BLaER1 treated with 17β-estradiol and CSF1 and Interleukin-3, amounts not matched to agents 10 nM and 100 nM (cell line): ENCODE data around the gene SAMD4B.

ENCODE experiments used
- H3K27ac ChIP-seq, 11 experiments: shearing (Covaris generic); formaldehyde crosslinking; 2 replicates each; pipeline ENCODE4 v1.8.1; 2022
- H3K27me3 ChIP-seq, 11 experiments: shearing (Covaris generic); formaldehyde crosslinking; 2 replicates each; pipeline ENCODE4 v1.8.1; 2022
- H3K36me3 ChIP-seq, 11 experiments: shearing (Covaris generic); formaldehyde crosslinking; 2 replicates each; pipeline ENCODE4 v1.8.1; 2022
- H3K4me1 ChIP-seq, 10 experiments: shearing (Covaris generic); formaldehyde crosslinking; 2 replicates each; pipeline ENCODE4 v1.8.1; 2022
- H3K4me2 ChIP-seq, 11 experiments: shearing (Covaris generic); formaldehyde crosslinking; 2 replicates each; pipeline ENCODE4 v1.8.1; 2022
- H3K4me3 ChIP-seq, 10 experiments: shearing (Covaris generic); formaldehyde crosslinking; 2 replicates each; pipeline ENCODE4 v1.8.1; 2022
- H3K9ac ChIP-seq, 11 experiments: shearing (Covaris generic); formaldehyde crosslinking; 2 replicates each; pipeline ENCODE4 v1.8.1; 2022
- H3K9me3 ChIP-seq, 11 experiments: shearing (Covaris generic); formaldehyde crosslinking; replicated peaks in 1 of 11; 2 replicates each; pipeline ENCODE4 v1.8.1; 2022
- H4K20me1 ChIP-seq, 11 experiments: shearing (Covaris generic); formaldehyde crosslinking; 2 replicates each; pipeline ENCODE4 v1.8.1; 2022
- Cebpa-rat ChIP-seq, 11 experiments: shearing (Covaris generic); IDR thresholded peaks; 2 replicates each; pipeline ENCODE4 v1.8.1; 2022

The SAMD4B gene

GRCh38 chr19:39427707-39428106, 85.5 kb downstream of the SAMD4B start:
- H3K27ac ChIP-seq: no peak overlapping the region
- H3K27me3 ChIP-seq: no peaks in the 10 kb centered on the region
- H3K9ac ChIP-seq: no peak overlapping the region
- no peak overlapping the region for H3K4me2 ChIP-seq
- no peaks in the 10 kb centered on the region for H3K9me3 ChIP-seq
- H3K36me3 ChIP-seq: peaks cover 42 to 54% (median 47%) of the 10 kb centered on the region in 11 experiments
- H3K4me1 ChIP-seq: peaks cover 8 to 40% (median 28%) of the 10 kb centered on the region in 10 experiments; a peak in 19 of 20 replicates
- peaks cover 13 to 100% (median 79%) of the 10 kb centered on the region in 11 experiments; a peak in 21 of 22 replicates for H4K20me1 ChIP-seq
- no peak for TF ChIP-seq Cebpa-rat (IDR thresholded peaks at IDR 0.05)
- no peak overlapping the region for H3K4me3 ChIP-seq

GRCh38 chr19:39428283-39429112, 86.3 kb downstream of the SAMD4B start:
- Histone ChIP-seq H3K4me1 (peaks cover 11 to 48% (median 36%) of the 10 kb centered on the region in 10 experiments), H3K36me3 (peaks cover 42 to 54% (median 47%) of the 10 kb centered on the region in 11 experiments), H3K9ac (peak overlapping the region in 10 of 11 experiments; percentile 14 to 48 (median 31); a peak in 10 of 22 replicates), H3K4me2 (peak overlapping the region in 1 of 11 experiments; percentile 9; a peak in 1 of 22 replicates), H3K27me3 (no peaks in the 10 kb centered on the region), H3K27ac (peak overlapping the region in 6 of 11 experiments; percentile 11 to 35 (median 25); a peak in 5 of 22 replicates), H3K4me3 (no peak overlapping the region), H3K9me3 (no peaks in the 10 kb centered on the region), H4K20me1 (peaks cover 17 to 100% (median 79%) of the 10 kb centered on the region in 11 experiments; a peak in 21 of 22 replicates)
- TF ChIP-seq Cebpa-rat (IDR thresholded peaks at IDR 0.05): no peak

GRCh38 chr19:39430675-39431593, 88.7 kb downstream of the SAMD4B start:
- H3K4me2 ChIP-seq: peak overlapping the region in 10 of 11 experiments; percentile 7 to 96 (median 60); a peak in 17 of 22 replicates
- H3K4me1 ChIP-seq: peaks cover 26 to 64% (median 52%) of the 10 kb centered on the region in 10 experiments
- no peaks in the 10 kb centered on the region for H3K9me3 ChIP-seq
- H3K9ac ChIP-seq: peak overlapping the region in 9 of 11 experiments; percentile 4 to 79 (median 46); a peak in 15 of 22 replicates
- peak overlapping the region; percentile 17 to 90 (median 47); a peak in 19 of 22 replicates for H3K27ac ChIP-seq
- H3K4me3 ChIP-seq: no peak overlapping the region
- peaks cover 32 to 49% (median 41%) of the 10 kb centered on the region in 11 experiments for H3K36me3 ChIP-seq
- H3K27me3 ChIP-seq: no peaks in the 10 kb centered on the region
- H4K20me1 ChIP-seq: peaks cover 26 to 94% (median 71%) of the 10 kb centered on the region in 11 experiments; a peak in 21 of 22 replicates
- TF ChIP-seq Cebpa-rat (IDR thresholded peaks at IDR 0.05): peak in 1 of 11 experiments; percentile 16; a peak in 2 of 22 replicates

- Histone ChIP-seq H3K4me2 (peak overlapping the region in 7 of 11 experiments; percentile 88 to 96 (median 93); a peak in 11 of 22 replicates), H3K27me3 (no peaks in the 10 kb centered on the region)
These were observed 90.4 kb downstream of the SAMD4B start for GRCh38 chr19:39432677-39433025.

GRCh38 chr19:39433480-39434079, 91.4 kb downstream of the SAMD4B start:
- TF ChIP-seq Cebpa-rat (IDR thresholded peaks at IDR 0.05): no peak
- Histone ChIP-seq H3K9me3 (no peaks in the 10 kb centered on the region), H3K27ac (peak overlapping the region in 10 of 11 experiments; percentile 70 to 98 (median 96); a peak in 18 of 22 replicates), H3K4me1 (peaks cover 30 to 63% (median 58%) of the 10 kb centered on the region in 10 experiments), H4K20me1 (peaks cover 26 to 69% (median 55%) of the 10 kb centered on the region in 11 experiments; a peak in 21 of 22 replicates), H3K27me3 (no peaks in the 10 kb centered on the region), H3K4me3 (peak overlapping the region in 9 of 10 experiments; percentile 91 to 99 (median 97); a peak in 16 of 20 replicates), H3K4me2 (peak overlapping the region; percentile 82 to 96 (median 92)), H3K9ac (peak overlapping the region; percentile 94 to 99 (median 97); a peak in 21 of 22 replicates), H3K36me3 (peaks cover 30 to 48% (median 41%) of the 10 kb centered on the region in 11 experiments)

More at GRCh38 chr19:39432677-39433025, 90.4 kb downstream of the SAMD4B start:
- Histone ChIP-seq H3K36me3 (peaks cover 30 to 48% (median 41%) of the 10 kb centered on the region in 11 experiments), H3K4me3 (peak overlapping the region in 1 of 10 experiments; percentile 96; a peak in 1 of 20 replicates), H4K20me1 (peaks cover 26 to 78% (median 62%) of the 10 kb centered on the region in 11 experiments; a peak in 21 of 22 replicates), H3K9me3 (no peaks in the 10 kb centered on the region), H3K9ac (peak overlapping the region in 5 of 11 experiments; percentile 14 to 99 (median 98); a peak in 10 of 22 replicates), H3K27ac (peak overlapping the region in 3 of 11 experiments; percentile 39 to 97 (median 81); a peak in 3 of 22 replicates), H3K4me1 (peaks cover 35 to 70% (median 60%) of the 10 kb centered on the region in 10 experiments)
- TF ChIP-seq Cebpa-rat (IDR thresholded peaks at IDR 0.05): no peak

- Histone ChIP-seq H3K27me3 (no peaks in the 10 kb centered on the region), H3K4me1 (peaks cover 27 to 61% (median 57%) of the 10 kb centered on the region in 10 experiments), H3K36me3 (peaks cover 30 to 48% (median 41%) of the 10 kb centered on the region in 11 experiments), H3K4me3 (peak overlapping the region; percentile 89 to 99 (median 96)), H3K9ac (peak overlapping the region; percentile 94 to 99 (median 97)), H4K20me1 (peaks cover 26 to 60% (median 50%) of the 10 kb centered on the region in 11 experiments; a peak in 21 of 22 replicates), H3K4me2 (peak overlapping the region; percentile 82 to 96 (median 92)), H3K27ac (peak overlapping the region; percentile 70 to 98 (median 95)), H3K9me3 (no peaks in the 10 kb centered on the region)
- TF ChIP-seq Cebpa-rat (IDR thresholded peaks at IDR 0.05): no peak
These were observed 92.2 kb downstream of the SAMD4B start for GRCh38 chr19:39434123-39435076.
